K562 (cell line): Measurements from ENCODE around the gene TRIO. TPM values are rescaled to one million over a fixed set of nuclear protein-coding genes. Genes with fewer than 3 reads are reported as not detected.

Source experiments
- ATAC-seq: fragments of 200-7000 bp; cut with Tn5 transposase; 3 replicates; pipeline ENCODE4 v1.9.1; 2020; ENCODE audit warnings: moderate library complexity
- BruUV-seq: library from RNA; stranded (reverse); fragments of 400-500 nt; replicated peaks from 2 replicates; lab custom pipeline; 2021; lab: Mats Ljungman, UMichigan
- CTCF ChIA-PET: fragments of 300-600 bp; formaldehyde crosslinking; extraction: SDS; loops from one replicate; lab custom pipeline; 2021; ENCODE audit warnings: low intra/inter-chr PET ratio; lab: Yijun Ruan, JAX
- POLR2A ChIA-PET: fragments of 300-600, 350-650 bp; sonication (Branson Sonifier 250); formaldehyde crosslinking; extraction: SDS; loops from one replicate; lab custom pipeline; 2021; ENCODE audit warnings: antibody characterized with exemption, inconsistent platforms; lab: Yijun Ruan, JAX
- DNase-seq, 4 experiments: peaks; one replicate each; pipeline versions ENCODE4 v3.0.0 to v3.0.0-alpha.2; 2011 to 2018; ENCODE audit warnings: low spot score in 3 of 4, mixed read lengths in 3 of 4; ENCODE audit errors: extremely low read depth in 1 of 4
- FAIRE-seq: peaks from 2 replicates; lab custom pipeline; 2011; peaks lifted over from hg19 to GRCh38; lab: Jason Lieb, UNC
- H2AFZ ChIP-seq: 2 replicates; pipeline ENCODE4 v1.6.0; 2011; ENCODE audit warnings: low read depth, low read length, control low read depth, inconsistent platforms
- H3K27ac ChIP-seq: fragments of 200-600 bp; 3 replicates; pipeline ENCODE4 v1.8.0; 2011; ENCODE audit warnings: low read depth, mild to moderate bottlenecking, control low read depth, inconsistent platforms, low read length, moderate library complexity, mixed read lengths; ENCODE audit errors: extremely low read depth
- H3K27me3 ChIP-seq, 2 experiments: fragments of 300-600 bp in 1 of 2; 2 replicates in 1 of 2; 3 replicates in 1 of 2; pipeline versions ENCODE4 v1.6.0 to v1.8.0; 2011; ENCODE audit warnings: inconsistent platforms in 2 of 2, low read length in 2 of 2, mild to moderate bottlenecking in 1 of 2, mixed read lengths in 1 of 2, moderate library complexity in 1 of 2; ENCODE audit not compliant: control insufficient read depth in 2 of 2, insufficient read depth in 2 of 2
- H3K36me3 ChIP-seq: fragments of 300-600 bp; 3 replicates; pipeline ENCODE4 v1.8.0; 2011; ENCODE audit warnings: mild to moderate bottlenecking, low read length, inconsistent platforms; ENCODE audit not compliant: control insufficient read depth, insufficient read depth
- H3K4me1 ChIP-seq, 2 experiments: fragments of 200-600 bp in 1 of 2; replicated peaks in 1 of 2; 2 replicates in 1 of 2; 3 replicates in 1 of 2; pipeline versions ENCODE4 v1.5.1 to v1.8.0; 2011; ENCODE audit warnings: inconsistent platforms in 2 of 2, low read length in 2 of 2, mild to moderate bottlenecking in 1 of 2, mixed read lengths in 1 of 2, moderate library complexity in 1 of 2; ENCODE audit not compliant: control insufficient read depth in 2 of 2, insufficient read depth in 2 of 2
- H3K4me2 ChIP-seq: 2 replicates; pipeline ENCODE4 v1.6.1; 2011; ENCODE audit warnings: low read length, control low read depth, inconsistent platforms, mixed read lengths; ENCODE audit not compliant: insufficient read depth
- H3K4me3 ChIP-seq: fragments of 200-600 bp; sonication (generic), shearing (Covaris generic); 2 replicates; pipeline ENCODE4 v1.5.1; 2016; ENCODE audit warnings: control low read depth, inconsistent platforms
- H3K79me2 ChIP-seq: fragments of 200-600 bp; 3 replicates; pipeline ENCODE4 v1.8.0; 2011; ENCODE audit warnings: low read length, inconsistent platforms; ENCODE audit not compliant: control insufficient read depth, insufficient read depth
- H3K9ac ChIP-seq, 2 experiments: 2 replicates each; pipeline versions ENCODE4 v1.6.0 to v1.6.1; 2011; ENCODE audit warnings: low read depth in 2 of 2, low read length in 2 of 2, control low read depth in 1 of 2, inconsistent platforms in 1 of 2, mild to moderate bottlenecking in 1 of 2, mixed read lengths in 1 of 2; ENCODE audit not compliant: insufficient read depth in 1 of 2
- H3K9me1 ChIP-seq: one replicate; pipeline ENCODE4 v1.6.0; 2011; ENCODE audit warnings: inconsistent platforms, mild to moderate bottlenecking, low read length, moderate library complexity; ENCODE audit not compliant: control insufficient read depth, insufficient read depth
- H3K9me3 ChIP-seq: replicated peaks from 2 replicates; pipeline ENCODE4 v1.5.1; 2011; ENCODE audit warnings: low read depth, low read length, inconsistent platforms; ENCODE audit not compliant: control insufficient read depth, insufficient read depth
- H4K20me1 ChIP-seq: replicated peaks from 2 replicates; pipeline ENCODE4 v1.6.1; 2011; ENCODE audit warnings: low read length, inconsistent platforms, mixed read lengths; ENCODE audit not compliant: control insufficient read depth, insufficient read depth
- CBFB ChIP-seq: sonication (generic); formaldehyde crosslinking; IDR thresholded peaks from 2 replicates; pipeline ENCODE4 v1.4.0; 2020; ENCODE audit warnings: mild to moderate bottlenecking, missing genetic modification reagents
- CBX3 ChIP-seq, 2 experiments: IDR thresholded peaks; 1 replicate in 1 of 2; 2 replicates in 1 of 2; pipeline ENCODE4 v1.6.1; 2012; ENCODE audit warnings: inconsistent platforms in 2 of 2, low read length in 2 of 2, borderline replicate concordance in 1 of 2, control low read depth in 1 of 2
- CC2D1A ChIP-seq: fragments of 450-650 bp; IDR thresholded peaks from 2 replicates; pipeline ENCODE4 v1.6.1; 2017; ENCODE audit warnings: mild to moderate bottlenecking
- DLX4 ChIP-seq: fragments of 250-450 bp; sonication (Bioruptor Pico); IDR thresholded peaks from 2 replicates; pipeline ENCODE4 v1.6.1; 2021; ENCODE audit warnings: mild to moderate bottlenecking
- HDAC3 ChIP-seq: fragments of 450-650 bp; IDR thresholded peaks from 2 replicates; pipeline ENCODE4 v1.6.1; 2018; ENCODE audit warnings: borderline replicate concordance, mild to moderate bottlenecking, moderate library complexity; ENCODE audit not compliant: partially characterized antibody
- ILK ChIP-seq: fragments of 450-650 bp; IDR thresholded peaks from 2 replicates; pipeline ENCODE4 v1.6.1; 2016; ENCODE audit warnings: missing genetic modification characterization, low read depth, mild to moderate bottlenecking, missing compliant biosample characterization, moderate library complexity, borderline replicate concordance
- MXD1 ChIP-seq: fragments of 250-450 bp; sonication (Bioruptor Pico); IDR thresholded peaks from 2 replicates; pipeline ENCODE4 v1.8.0; 2021; ENCODE audit warnings: borderline replicate concordance, mild to moderate bottlenecking, moderate library complexity; ENCODE audit not compliant: poor library complexity, severe bottlenecking
- PHB ChIP-seq: fragments of 250-450 bp; sonication (Bioruptor Pico); IDR thresholded peaks from 2 replicates; pipeline ENCODE4 v1.5.0; 2021
- RBBP5 ChIP-seq: fragments of 200-600 bp; sonication (generic); IDR thresholded peaks from 2 replicates; pipeline ENCODE4 v1.6.1; 2012; ENCODE audit warnings: borderline replicate concordance, mild to moderate bottlenecking, low read length, control low read depth, inconsistent platforms; ENCODE audit not compliant: insufficient read depth, poor library complexity, severe bottlenecking
- RBM17 ChIP-seq: fragments of 200-400 bp; formaldehyde crosslinking; IDR thresholded peaks from 2 replicates; pipeline ENCODE4 v1.6.1; 2017; ENCODE audit warnings: low read depth, mild to moderate bottlenecking, low read length, borderline replicate concordance
- RHOXF2B ChIP-seq: fragments of 250-450 bp; sonication (Bioruptor Pico); conservative IDR thresholded peaks from 2 replicates; pipeline ENCODE4 v1.5.1; 2021
- TEAD4 ChIP-seq, 2 experiments: sonication (generic) in 1 of 2; formaldehyde crosslinking in 1 of 2; IDR thresholded peaks; 2 replicates each; pipeline versions ENCODE4 v1.6.1 to v1.8.0; 2012 to 2022; ENCODE audit warnings: borderline replicate concordance in 1 of 2, inconsistent platforms in 1 of 2, low read length in 1 of 2, mild to moderate bottlenecking in 1 of 2, missing genetic modification reagents in 1 of 2
- ZBTB12 ChIP-seq: fragments of 250-450 bp; sonication (Bioruptor Pico); IDR thresholded peaks from 2 replicates; pipeline ENCODE4 v1.4.0; 2020
- ZBTB2 ChIP-seq: fragments of 450-650 bp; IDR thresholded peaks from 2 replicates; pipeline ENCODE4 v1.6.1; 2016; ENCODE audit warnings: antibody characterized with exemption
- ZBTB43 ChIP-seq: sonication (generic); formaldehyde crosslinking; IDR thresholded peaks from 2 replicates; pipeline ENCODE4 v1.8.0; 2023; ENCODE audit warnings: mild to moderate bottlenecking, missing genetic modification reagents
- ZNF165 ChIP-seq: fragments of 250-450 bp; sonication (Bioruptor Pico); IDR thresholded peaks from 2 replicates; pipeline ENCODE4 v1.4.0; 2020; ENCODE audit warnings: borderline replicate concordance
- ZNF24 ChIP-seq: fragments of 450-650 bp; IDR thresholded peaks from 2 replicates; pipeline ENCODE4 v1.6.1; 2016
- WGBS: fragments of 100-300 bp; shearing (Covaris generic); methylation state at CpG from one replicate; pipeline ENCODE4 v1.1.6; 2016; ENCODE audit warnings: low coverage, mixed read lengths; ENCODE audit not compliant: insufficient coverage; ENCODE audit errors: missing lambda C conversion rate; 5-methylcytosine and 5-hydroxymethylcytosine counted together
- in situ Hi-C: fragments of 300-500 bp; cut with MboI; formaldehyde crosslinking; loops from 4 replicates; pipeline ENCODE4 v1.15.0; 2018; ENCODE audit warnings: inconsistent platforms, mixed read lengths
- intact Hi-C: fragments of 100-400 bp; cut with micrococcal nuclease; formaldehyde crosslinking; loops from 2 replicates; pipeline ENCODE4 v1.14.2; 2022
- polyA plus RNA-seq, 8 experiments: library from polyadenylated mRNA; depleted of rRNA in 4 of 8; stranded (reverse) in 5 of 8; unstranded in 3 of 8; fragments of >200 nt; fragmentation: Nextera tagmentation in 2 of 8; fragmentation: Illumina TruSeq in 1 of 8; extraction: Ambion mirVana in 2 of 8; extraction: Trizol in 1 of 8; gene quantifications; 2 replicates each; pipeline versions ENCODE4 v1.2.1 to v1.2.3, GENCODE V29; 2011 to 2014; ENCODE audit warnings: inconsistent platforms in 1 of 8, missing spikeins in 1 of 8
- total RNA-seq, 7 experiments: library from RNA; depleted of rRNA in 6 of 7; stranded (reverse); fragments of >200 nt in 6 of 7; fragmentation: Illumina TruSeq in 2 of 7; extraction: Trizol in 2 of 7; gene quantifications; 2 replicates each; pipeline versions ENCODE4 v1.2.1 to v1.2.3, GENCODE V29; 2011 to 2021; ENCODE audit warnings: low replicate concordance in 1 of 7

TRIO gene
- total and polyA plus RNA-seq, 9 of the 15 experiments (the other 6 are each of a cell fraction or from before 2014, with no cell fraction given): 0.24 to 5.0 (median 1.1) TPM

GRCh38 chr5:14395411-14395810, 252.3 kb downstream of the TRIO start (continued):
- no peak for TF ChIP-seq ILK (tag)
- no peak for TF ChIP-seq RBBP5
- no peak for TF ChIP-seq HDAC3
- TF ChIP-seq ZNF165 (CRISPR knock-in tag): no peak

GRCh38 chr5:14396066-14396465, 252.9 kb downstream of the TRIO start:
- no peak overlapping the region for H3K4me3 ChIP-seq
- H3K9ac ChIP-seq: no peak overlapping the region
- no peaks in the 10 kb centered on the region for H3K79me2 ChIP-seq
- no peaks in the 10 kb centered on the region for H3K9me3 ChIP-seq
- in situ Hi-C loops (no loop called here), intact Hi-C loops (no loop called here)
- H3K36me3 ChIP-seq: no peaks in the 10 kb centered on the region
- H4K20me1 ChIP-seq: no peaks in the 10 kb centered on the region
- no peak overlapping the region for H3K4me2 ChIP-seq
- no peak for DNase-seq
- no peak overlapping the region for H3K27ac ChIP-seq
- peaks cover 0 to 13% of the 10 kb centered on the region in 2 experiments; a peak in 2 of 5 replicates for H3K27me3 ChIP-seq
- 4% methylated on average over 7 of the region's 7 CpGs for WGBS
- no peaks in the 10 kb centered on the region for H3K9me1 ChIP-seq
- ChIA-PET CTCF (no interaction called here), POLR2A (interaction anchor here (0.7 kb wide), 1 partner anchor 20 kb away, joined by 4 read pairs; no protein-coding TSS in a partner anchor)
- ATAC-seq: no peak
- H3K4me1 ChIP-seq: no peaks in the 10 kb centered on the region
- no peak overlapping the region for H2AFZ ChIP-seq
- no peak for FAIRE-seq
- no TSS peak for BruUV-seq
- TF ChIP-seq CC2D1A (no peak), CBX3 (IDR thresholded peaks at IDR 0.05; ENCODE audit: borderline replicate concordance in 1 of 2, low read length in 2 of 2) (no peak), DLX4 (CRISPR knock-in tag) (no peak), CBFB (CRISPR knock-in tag) (no peak), ZBTB12 (CRISPR knock-in tag) (no peak), MXD1 (CRISPR knock-in tag) (no peak), PHB (CRISPR knock-in tag) (no peak), RHOXF2B (no peak), TEAD4 (IDR thresholded peaks at IDR 0.05; ENCODE audit: low read length) (no peak), TEAD4 (CRISPR knock-in tag; IDR thresholded peaks at IDR 0.05; ENCODE audit: borderline replicate concordance) (no peak), ZBTB43 (CRISPR knock-in tag) (no peak), ZNF24 (no peak), ZBTB2 (no peak), RBM17 (no peak)
